Keratinocyte (primary cell): ENCODE results near the gene LPAR1.

Source experiments
- EZH2 ChIP-seq: IDR thresholded peaks from one replicate; pipeline ENCODE4 v1.6.1; 2012; ENCODE audit warnings: inconsistent platforms, mild to moderate bottlenecking, low read length, moderate library complexity
- TF ChIP-seq, protein P1 (sequence below), 3 experiments: IDR thresholded peaks in 1 of 3; conservative IDR thresholded peaks in 1 of 3; optimal IDR thresholded peaks in 1 of 3; 2 replicates in 2 of 3; 3 replicates in 1 of 3; pipeline versions ENCODE3 to v1.5.1; 2011; ENCODE audit warnings: low read length in 3 of 3, mild to moderate bottlenecking in 3 of 3, moderate library complexity in 2 of 3, control low read depth in 1 of 3, inconsistent platforms in 1 of 3; ENCODE audit not compliant: insufficient read depth in 2 of 3; ENCODE audit errors: extremely low read depth in 1 of 3

DNA sequence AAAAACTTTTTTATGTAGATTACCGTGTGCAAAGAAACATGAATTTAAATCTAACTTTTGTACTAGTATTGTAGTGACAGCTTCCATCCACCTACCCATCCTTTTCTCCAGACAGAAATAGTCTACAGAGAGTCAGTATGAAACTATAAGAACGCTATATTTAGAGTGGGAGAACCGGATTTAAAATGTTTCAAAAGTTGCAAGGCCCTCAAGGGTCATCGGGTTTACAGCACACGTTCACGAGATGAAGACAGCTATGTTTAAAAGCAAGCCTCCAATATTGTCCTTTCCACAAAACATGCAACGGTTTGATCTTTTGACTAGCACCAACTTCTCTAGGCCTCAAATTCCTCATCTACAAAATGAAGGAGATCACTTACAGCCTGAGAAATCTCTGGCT lies 139.9 kb downstream of the LPAR1 start:
- TF ChIP-seq, protein P1, sequence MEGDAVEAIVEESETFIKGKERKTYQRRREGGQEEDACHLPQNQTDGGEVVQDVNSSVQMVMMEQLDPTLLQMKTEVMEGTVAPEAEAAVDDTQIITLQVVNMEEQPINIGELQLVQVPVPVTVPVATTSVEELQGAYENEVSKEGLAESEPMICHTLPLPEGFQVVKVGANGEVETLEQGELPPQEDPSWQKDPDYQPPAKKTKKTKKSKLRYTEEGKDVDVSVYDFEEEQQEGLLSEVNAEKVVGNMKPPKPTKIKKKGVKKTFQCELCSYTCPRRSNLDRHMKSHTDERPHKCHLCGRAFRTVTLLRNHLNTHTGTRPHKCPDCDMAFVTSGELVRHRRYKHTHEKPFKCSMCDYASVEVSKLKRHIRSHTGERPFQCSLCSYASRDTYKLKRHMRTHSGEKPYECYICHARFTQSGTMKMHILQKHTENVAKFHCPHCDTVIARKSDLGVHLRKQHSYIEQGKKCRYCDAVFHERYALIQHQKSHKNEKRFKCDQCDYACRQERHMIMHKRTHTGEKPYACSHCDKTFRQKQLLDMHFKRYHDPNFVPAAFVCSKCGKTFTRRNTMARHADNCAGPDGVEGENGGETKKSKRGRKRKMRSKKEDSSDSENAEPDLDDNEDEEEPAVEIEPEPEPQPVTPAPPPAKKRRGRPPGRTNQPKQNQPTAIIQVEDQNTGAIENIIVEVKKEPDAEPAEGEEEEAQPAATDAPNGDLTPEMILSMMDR (optimal IDR thresholded peaks at IDR 0.05 in 1 of 3, IDR thresholded peaks at IDR 0.05 in 1 of 3, conservative IDR thresholded peaks at IDR 0.05 in 1 of 3; ENCODE audit: extremely low read depth in 1 of 3, insufficient read depth in 2 of 3, low read length in 3 of 3), result no peak
- TF ChIP-seq EZH2, result no peak
